ENCODE measurements around the gene SFMBT2. TPM values are rescaled to one million over a fixed set of nuclear protein-coding genes. Genes with fewer than 3 reads are reported as not detected.

Gene SFMBT2
- total and polyA plus RNA-seq, 4 donors = 2.9 to 11.0 (median 6.5) TPM

- H3K4me3 ChIP-seq = no peak overlapping the region
- no peak overlapping the region for H3K27ac ChIP-seq (ENCODE audit: low read depth in 1 of 2, low read length in 1 of 2)
- peaks cover 0 to 5% (median 0%) of the 10 kb centered on the region in 4 donors for H3K9me3 ChIP-seq (ENCODE audit: control insufficient read depth in 4 of 4, insufficient read depth in 3 of 4, low read length in 3 of 4)
- WGBS, 2 donors = 87 to 95% methylated on average over 5 of the region's 5 CpGs
- H3K4me1 ChIP-seq (ENCODE audit: control insufficient read depth in 5 of 5, insufficient read depth in 5 of 5, low read length in 5 of 5) = peaks cover 0 to 2% (median 0%) of the 10 kb centered on the region in 5 donors
- H3K27me3 ChIP-seq (ENCODE audit: control insufficient read depth in 3 of 3, insufficient read depth in 3 of 3, low read length in 2 of 3) = no peaks in the 10 kb centered on the region
- ATAC-seq (ENCODE audit: insufficient read depth, low FRiP score) = no peak
- TF ChIP-seq, protein P1, sequence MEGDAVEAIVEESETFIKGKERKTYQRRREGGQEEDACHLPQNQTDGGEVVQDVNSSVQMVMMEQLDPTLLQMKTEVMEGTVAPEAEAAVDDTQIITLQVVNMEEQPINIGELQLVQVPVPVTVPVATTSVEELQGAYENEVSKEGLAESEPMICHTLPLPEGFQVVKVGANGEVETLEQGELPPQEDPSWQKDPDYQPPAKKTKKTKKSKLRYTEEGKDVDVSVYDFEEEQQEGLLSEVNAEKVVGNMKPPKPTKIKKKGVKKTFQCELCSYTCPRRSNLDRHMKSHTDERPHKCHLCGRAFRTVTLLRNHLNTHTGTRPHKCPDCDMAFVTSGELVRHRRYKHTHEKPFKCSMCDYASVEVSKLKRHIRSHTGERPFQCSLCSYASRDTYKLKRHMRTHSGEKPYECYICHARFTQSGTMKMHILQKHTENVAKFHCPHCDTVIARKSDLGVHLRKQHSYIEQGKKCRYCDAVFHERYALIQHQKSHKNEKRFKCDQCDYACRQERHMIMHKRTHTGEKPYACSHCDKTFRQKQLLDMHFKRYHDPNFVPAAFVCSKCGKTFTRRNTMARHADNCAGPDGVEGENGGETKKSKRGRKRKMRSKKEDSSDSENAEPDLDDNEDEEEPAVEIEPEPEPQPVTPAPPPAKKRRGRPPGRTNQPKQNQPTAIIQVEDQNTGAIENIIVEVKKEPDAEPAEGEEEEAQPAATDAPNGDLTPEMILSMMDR (IDR thresholded peaks at IDR 0.05; ENCODE audit: control extremely low read depth, extremely low read depth) = no peak
- peaks cover 0 to 7% (median 4%) of the 10 kb centered on the region in 4 donors for H3K36me3 ChIP-seq (ENCODE audit: control insufficient read depth in 4 of 4, insufficient read depth in 4 of 4, low read length in 4 of 4)
- no peak overlapping the region for H3K9ac ChIP-seq (ENCODE audit: insufficient read depth in 1 of 2, low read length in 2 of 2)
- no peak for DNase-seq
Observed at GRCh38 chr10:7380704-7381241, 30.1 kb downstream of the SFMBT2 start.

GRCh38 chr10:7378602-7379403, 32.0 kb downstream of the SFMBT2 start:
- H3K4me1 ChIP-seq (ENCODE audit: control insufficient read depth in 5 of 5, insufficient read depth in 5 of 5, low read length in 5 of 5) = peaks cover 0 to 2% (median 0%) of the 10 kb centered on the region in 5 donors
- H3K27ac ChIP-seq (ENCODE audit: low read depth in 1 of 2, low read length in 1 of 2) = no peak overlapping the region
- WGBS, 2 donors = 93 to 97% methylated on average over 8 of the region's 8 CpGs
- no peak for ATAC-seq (ENCODE audit: insufficient read depth, low FRiP score)
- peaks cover 0 to 7% (median 4%) of the 10 kb centered on the region in 4 donors for H3K36me3 ChIP-seq (ENCODE audit: control insufficient read depth in 4 of 4, insufficient read depth in 4 of 4, low read length in 4 of 4)
- H3K9me3 ChIP-seq (ENCODE audit: control insufficient read depth in 4 of 4, insufficient read depth in 3 of 4, low read length in 3 of 4) = peaks cover 0 to 3% (median 0%) of the 10 kb centered on the region in 4 donors
- no peak overlapping the region for H3K4me3 ChIP-seq
- no peak overlapping the region for H3K9ac ChIP-seq (ENCODE audit: insufficient read depth in 1 of 2, low read length in 2 of 2)
- TF ChIP-seq, protein P1 (IDR thresholded peaks at IDR 0.05; ENCODE audit: control extremely low read depth, extremely low read depth) = no peak
- DNase-seq = no peak
- no peaks in the 10 kb centered on the region for H3K27me3 ChIP-seq (ENCODE audit: control insufficient read depth in 3 of 3, insufficient read depth in 3 of 3, low read length in 2 of 3)

DNA sequence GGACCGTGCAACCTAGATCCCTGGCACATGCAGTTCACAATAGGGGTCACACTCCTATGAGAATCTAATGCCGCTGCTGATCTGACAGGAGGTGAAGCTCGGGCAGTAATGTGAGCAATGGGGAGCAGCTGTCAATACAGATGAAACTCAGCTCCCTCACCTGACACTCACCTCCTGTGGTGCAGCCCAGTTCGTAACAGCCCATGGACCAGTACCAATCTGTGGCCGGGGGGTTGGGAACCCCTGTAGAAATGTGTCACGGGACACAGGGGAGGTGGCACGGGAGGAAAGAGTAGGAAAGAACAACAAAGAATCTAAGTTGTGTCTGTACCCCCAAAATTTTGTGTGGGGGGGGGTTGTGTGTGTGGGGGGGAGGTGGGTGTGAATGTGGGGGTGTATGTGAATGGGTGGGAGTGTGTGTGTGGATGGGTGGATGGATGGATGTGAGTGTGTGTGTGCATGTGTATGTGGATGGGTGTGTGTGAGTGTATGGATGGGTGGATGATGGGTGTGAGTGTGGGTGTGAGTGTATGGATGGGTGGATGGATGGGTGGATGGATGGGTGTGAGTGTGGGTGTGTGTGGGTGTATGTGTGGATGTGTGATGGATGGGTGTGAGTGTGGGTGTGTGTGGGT, 33.1 kb downstream of the SFMBT2 start:
- no peak for DNase-seq
- Histone ChIP-seq H3K27ac (ENCODE audit: low read depth in 1 of 2, low read length in 1 of 2) (no peak overlapping the region), H3K4me1 (ENCODE audit: control insufficient read depth in 5 of 5, insufficient read depth in 5 of 5, low read length in 5 of 5) (peaks cover 0 to 2% (median 0%) of the 10 kb centered on the region in 5 donors), H3K27me3 (ENCODE audit: control insufficient read depth in 3 of 3, insufficient read depth in 3 of 3, low read length in 2 of 3) (no peaks in the 10 kb centered on the region), H3K4me3 (no peak overlapping the region), H3K9ac (ENCODE audit: insufficient read depth in 1 of 2, low read length in 2 of 2) (no peak overlapping the region), H3K9me3 (ENCODE audit: control insufficient read depth in 4 of 4, insufficient read depth in 3 of 4, low read length in 3 of 4) (peaks cover 0 to 7% (median 0%) of the 10 kb centered on the region in 4 donors), H3K36me3 (ENCODE audit: control insufficient read depth in 4 of 4, insufficient read depth in 4 of 4, low read length in 4 of 4) (peaks cover 0 to 7% (median 5%) of the 10 kb centered on the region in 4 donors)
- ATAC-seq (ENCODE audit: insufficient read depth, low FRiP score) = no peak
- TF ChIP-seq, protein P1 (IDR thresholded peaks at IDR 0.05; ENCODE audit: control extremely low read depth, extremely low read depth) = no peak
- WGBS, 2 donors = 97 to 99% methylated on average over 7 of the region's 7 CpGs

Data from lung (tissue), 12 donors.